ENCODE data around the gene SGSM2.

Gene SGSM2

DNA sequence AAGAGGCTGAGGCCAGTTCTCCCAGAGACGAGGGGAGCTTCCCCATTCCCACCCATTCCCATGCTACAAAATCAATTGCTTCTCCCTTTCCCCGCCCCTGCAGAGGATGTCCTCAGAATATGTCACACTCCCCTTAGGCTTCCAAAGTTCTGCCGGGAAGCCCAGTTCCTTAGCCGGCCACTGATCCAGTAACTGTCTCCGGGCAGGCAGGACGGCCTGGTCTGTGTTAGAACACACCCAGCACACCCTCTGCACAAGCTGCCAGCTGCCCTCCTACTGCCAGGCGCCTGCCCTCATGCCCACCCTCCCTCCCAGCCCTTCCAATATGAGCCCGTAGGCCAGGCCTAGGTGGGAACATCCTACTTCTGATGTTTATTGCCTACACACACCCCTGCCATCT lies 31.1 kb downstream of the SGSM2 start:
- no peak for DNase-seq (ENCODE audit: low spot score)
- no peak overlapping the region for H3K4me3 ChIP-seq
- TF ChIP-seq, protein P1, sequence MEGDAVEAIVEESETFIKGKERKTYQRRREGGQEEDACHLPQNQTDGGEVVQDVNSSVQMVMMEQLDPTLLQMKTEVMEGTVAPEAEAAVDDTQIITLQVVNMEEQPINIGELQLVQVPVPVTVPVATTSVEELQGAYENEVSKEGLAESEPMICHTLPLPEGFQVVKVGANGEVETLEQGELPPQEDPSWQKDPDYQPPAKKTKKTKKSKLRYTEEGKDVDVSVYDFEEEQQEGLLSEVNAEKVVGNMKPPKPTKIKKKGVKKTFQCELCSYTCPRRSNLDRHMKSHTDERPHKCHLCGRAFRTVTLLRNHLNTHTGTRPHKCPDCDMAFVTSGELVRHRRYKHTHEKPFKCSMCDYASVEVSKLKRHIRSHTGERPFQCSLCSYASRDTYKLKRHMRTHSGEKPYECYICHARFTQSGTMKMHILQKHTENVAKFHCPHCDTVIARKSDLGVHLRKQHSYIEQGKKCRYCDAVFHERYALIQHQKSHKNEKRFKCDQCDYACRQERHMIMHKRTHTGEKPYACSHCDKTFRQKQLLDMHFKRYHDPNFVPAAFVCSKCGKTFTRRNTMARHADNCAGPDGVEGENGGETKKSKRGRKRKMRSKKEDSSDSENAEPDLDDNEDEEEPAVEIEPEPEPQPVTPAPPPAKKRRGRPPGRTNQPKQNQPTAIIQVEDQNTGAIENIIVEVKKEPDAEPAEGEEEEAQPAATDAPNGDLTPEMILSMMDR (IDR thresholded peaks at IDR 0.05): no peak
- H3K27ac ChIP-seq: no peak overlapping the region

GRCh38 chr17:2369039-2369438 lies 31.7 kb downstream of the SGSM2 start:
- TF ChIP-seq, protein P1 (IDR thresholded peaks at IDR 0.05): no peak
- no peak for DNase-seq (ENCODE audit: low spot score)
- Histone ChIP-seq H3K4me3 (no peak overlapping the region), H3K27ac (no peak overlapping the region)

- no peak for DNase-seq (ENCODE audit: low spot score)
- TF ChIP-seq, protein P1 (IDR thresholded peaks at IDR 0.05): no peak
- peak overlapping the region in 1 of 2 donors; percentile 21 for H3K27ac ChIP-seq
- H3K4me3 ChIP-seq: no peak overlapping the region
These were observed 32.4 kb downstream of the SGSM2 start for GRCh38 chr17:2369551-2370210.

GRCh38 chr17:2370211-2370589 lies 32.9 kb downstream of the SGSM2 start:
- Histone ChIP-seq H3K4me3 (no peak overlapping the region), H3K27ac (peak overlapping the region in 1 of 2 donors; percentile 21)
- no peak for DNase-seq (ENCODE audit: low spot score)
- TF ChIP-seq, protein P1 (IDR thresholded peaks at IDR 0.05): no peak

DNA sequence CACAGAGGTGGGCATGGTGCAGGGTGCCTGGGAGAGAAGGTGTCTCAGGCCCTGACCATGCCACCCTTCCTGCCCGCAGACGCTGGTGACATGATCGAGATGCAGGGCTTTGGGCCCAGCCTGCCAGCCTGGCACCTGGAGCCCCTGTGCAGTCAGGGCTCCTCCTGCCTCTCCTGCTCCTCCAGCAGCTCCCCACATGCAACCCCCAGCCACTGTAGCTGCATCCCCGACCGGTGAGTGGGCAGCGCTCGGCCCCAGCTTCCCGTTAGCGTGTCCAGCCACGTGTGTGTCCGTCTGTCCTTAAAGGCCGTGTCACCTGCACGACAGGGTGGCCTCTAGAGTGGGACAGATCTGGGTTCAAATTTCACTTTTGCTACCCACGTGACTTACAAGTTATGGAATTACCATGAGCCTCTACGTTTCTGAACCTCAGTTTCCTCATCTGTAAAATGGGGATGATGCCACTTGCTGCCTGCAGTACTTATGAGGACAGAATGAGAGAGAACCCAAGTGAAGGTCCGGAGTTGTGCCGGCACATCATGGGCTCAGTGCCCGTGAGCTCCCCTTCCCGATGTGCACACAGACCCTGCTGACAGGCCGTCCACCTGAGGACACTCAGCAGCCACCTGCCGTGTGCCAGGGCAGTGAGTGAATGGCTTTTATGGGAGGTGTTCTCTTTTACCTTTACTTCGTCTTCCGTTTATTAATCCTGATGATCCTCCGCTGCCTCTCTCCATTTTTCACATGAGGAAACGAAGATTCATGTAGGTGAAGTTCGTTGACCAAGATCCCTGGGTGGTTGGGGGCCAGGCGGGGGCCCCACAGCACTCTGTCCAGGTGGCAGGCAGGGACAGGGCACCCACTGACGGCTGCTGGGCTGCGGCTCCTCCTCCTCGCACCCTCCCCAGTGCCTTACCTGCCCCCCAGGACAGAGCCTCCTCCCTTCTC lies 34.2 kb downstream of the SGSM2 start:
- TF ChIP-seq, protein P1 (IDR thresholded peaks at IDR 0.05): no peak
- H3K27ac ChIP-seq: no peak overlapping the region
- no peak for DNase-seq (ENCODE audit: low spot score)
- no peak overlapping the region for H3K4me3 ChIP-seq

DNA sequence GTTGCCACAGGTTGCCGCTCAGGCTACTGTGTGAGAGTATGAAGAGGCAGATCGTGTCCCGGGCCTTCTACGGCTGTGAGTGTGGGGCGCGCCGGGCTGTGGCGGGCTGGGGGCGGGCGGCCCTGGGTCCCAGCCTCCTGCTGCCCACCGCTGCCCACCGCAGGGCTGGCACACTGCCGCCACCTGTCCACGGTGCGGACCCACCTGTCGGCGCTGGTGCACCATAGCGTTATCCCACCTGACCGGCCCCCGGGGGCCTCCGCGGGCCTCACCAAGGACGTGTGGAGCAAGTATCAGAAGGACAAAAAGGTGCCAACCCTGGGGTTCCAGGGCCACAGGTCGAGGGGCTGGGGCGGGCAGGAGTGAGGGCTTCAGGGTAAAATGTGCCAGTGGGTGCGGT lies 34.9 kb downstream of the SGSM2 start:
- Histone ChIP-seq H3K27ac (no peak overlapping the region), H3K4me3 (no peak overlapping the region)
- no peak for DNase-seq (ENCODE audit: low spot score)
- TF ChIP-seq, protein P1 (IDR thresholded peaks at IDR 0.05): no peak

All from coronary artery (tissue), 2 donors.